ENCODE data around the gene MAPKAPK2. TPM values are rescaled to one million over a fixed set of nuclear protein-coding genes. Genes with fewer than 3 reads are reported as not detected.

Gene MAPKAPK2
- total RNA-seq, 1 experiment from 2014 or later: 54.9 TPM

- TF ChIP-seq, protein P1, sequence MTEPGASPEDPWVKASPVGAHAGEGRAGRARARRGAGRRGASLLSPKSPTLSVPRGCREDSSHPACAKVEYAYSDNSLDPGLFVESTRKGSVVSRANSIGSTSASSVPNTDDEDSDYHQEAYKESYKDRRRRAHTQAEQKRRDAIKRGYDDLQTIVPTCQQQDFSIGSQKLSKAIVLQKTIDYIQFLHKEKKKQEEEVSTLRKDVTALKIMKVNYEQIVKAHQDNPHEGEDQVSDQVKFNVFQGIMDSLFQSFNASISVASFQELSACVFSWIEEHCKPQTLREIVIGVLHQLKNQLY (CRISPR knock-in tag; IDR thresholded peaks at IDR 0.05): no peak
- TF ChIP-seq SMAD4 (CRISPR knock-in tag; IDR thresholded peaks at IDR 0.05) (no peak), AFF4 (CRISPR knock-in tag; IDR thresholded peaks at IDR 0.05; ENCODE audit: borderline replicate concordance) (no peak), TP53 (CRISPR knock-in tag; IDR thresholded peaks at IDR 0.05) (no peak), AR (CRISPR knock-in tag; IDR thresholded peaks at IDR 0.05) (no peak)
Observed at GRCh38 chr1:206653715-206654459, 30.8 kb upstream of the MAPKAPK2 start (continued).

- ATAC-seq: no peak
- ChIA-PET POLR2A (no interaction called here), CTCF (interaction anchor here (1.3 to 20.5 kb wide), 3 partner anchors 9 to 254 kb away, joined by 3 to 659 read pairs (median 11); partner anchors contain the start of gene DYRK3)
- H3K27ac Mint-ChIP-seq: no peak overlapping the region
- H3K4me3 Mint-ChIP-seq: no peak overlapping the region
- peaks cover 21% of the 10 kb centered on the region for H3K27me3 Mint-ChIP-seq (ENCODE audit: low read depth)
- no peaks in the 10 kb centered on the region for H3K36me3 Mint-ChIP-seq
- no peaks in the 10 kb centered on the region for H3K9me3 Mint-ChIP-seq
- no peak for DNase-seq (ENCODE audit: low spot score)
- no peak for TF ChIP-seq RORB (CRISPR knock-in tag; IDR thresholded peaks at IDR 0.05)
- no peak for TF ChIP-seq NFATC4 (CRISPR knock-in tag; IDR thresholded peaks at IDR 0.05)
- TF ChIP-seq, protein P2, sequence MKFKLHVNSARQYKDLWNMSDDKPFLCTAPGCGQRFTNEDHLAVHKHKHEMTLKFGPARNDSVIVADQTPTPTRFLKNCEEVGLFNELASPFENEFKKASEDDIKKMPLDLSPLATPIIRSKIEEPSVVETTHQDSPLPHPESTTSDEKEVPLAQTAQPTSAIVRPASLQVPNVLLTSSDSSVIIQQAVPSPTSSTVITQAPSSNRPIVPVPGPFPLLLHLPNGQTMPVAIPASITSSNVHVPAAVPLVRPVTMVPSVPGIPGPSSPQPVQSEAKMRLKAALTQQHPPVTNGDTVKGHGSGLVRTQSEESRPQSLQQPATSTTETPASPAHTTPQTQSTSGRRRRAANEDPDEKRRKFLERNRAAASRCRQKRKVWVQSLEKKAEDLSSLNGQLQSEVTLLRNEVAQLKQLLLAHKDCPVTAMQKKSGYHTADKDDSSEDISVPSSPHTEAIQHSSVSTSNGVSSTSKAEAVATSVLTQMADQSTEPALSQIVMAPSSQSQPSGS (CRISPR knock-in tag; IDR thresholded peaks at IDR 0.05; ENCODE audit: borderline replicate concordance, low read depth): no peak
- no peak for TF ChIP-seq E2F4 (CRISPR knock-in tag; IDR thresholded peaks at IDR 0.05; ENCODE audit: borderline replicate concordance, low read depth)
- no peak for TF ChIP-seq ZNF232 (CRISPR knock-in tag; IDR thresholded peaks at IDR 0.05)
- TF ChIP-seq GRHL2 (CRISPR knock-in tag; IDR thresholded peaks at IDR 0.05; ENCODE audit: insufficient replicate concordance, severe bottlenecking): no peak
- TF ChIP-seq CREM (CRISPR knock-in tag; IDR thresholded peaks at IDR 0.05): no peak
- no peak for TF ChIP-seq ZNF671 (CRISPR knock-in tag; IDR thresholded peaks at IDR 0.05)
- TF ChIP-seq NR2C2 (CRISPR knock-in tag; IDR thresholded peaks at IDR 0.05): no peak
- peaks cover 18% of the 10 kb centered on the region for H3K4me1 Mint-ChIP-seq
Observed at GRCh38 chr1:206654828-206655227, 29.9 kb upstream of the MAPKAPK2 start.
